ENCODE results near the gene DICER1.

DNA sequence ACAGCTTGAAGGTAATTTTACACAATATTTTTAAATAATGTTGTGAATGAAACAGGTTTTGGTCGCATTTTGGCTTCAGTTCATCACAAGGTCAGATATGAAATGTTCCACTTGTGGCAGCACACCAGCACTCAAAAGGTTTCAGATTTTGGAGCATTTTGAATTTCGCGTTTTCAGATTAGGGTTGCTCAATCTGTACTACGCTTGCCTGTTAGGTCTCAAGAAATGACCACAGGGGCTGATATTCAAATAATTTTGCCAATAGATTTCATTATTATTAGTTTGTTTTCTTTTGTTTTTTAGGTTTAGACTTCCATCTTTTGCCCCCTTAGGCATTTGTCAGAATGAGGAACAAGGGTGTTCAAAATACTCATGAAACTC lies 29.8 kb downstream of the DICER1 start:
- TF ChIP-seq CTCF (IDR thresholded peaks at IDR 0.05), result no peak
- TF ChIP-seq POLR2A (IDR thresholded peaks at IDR 0.05), result no peak
